HG03575 (cell line): ENCODE results near the gene VAV2.
"Not testable (repeated sequence)": the region's sequence is repeated elsewhere in the genome, so short reads cannot be mapped to it uniquely, and the experiment has no call there.

Experiments
- ATAC-seq: cut with Tn5 transposase; IDR thresholded peaks from one replicate; pipeline ENCODE4 v1.9.1; 2021; ENCODE audit not compliant: unreplicated experiment, insufficient number of reproducible peaks, low FRiP score; ENCODE audit errors: extremely low read depth

VAV2 gene

GRCh38 chr9:133913571-133914369 is 78.4 kb downstream of the VAV2 start:
- no peak for ATAC-seq

- ATAC-seq, result no peak
Observed at GRCh38 chr9:133910855-133911514, 81.1 kb downstream of the VAV2 start.

GRCh38 chr9:133906932-133907910 is 84.9 kb downstream of the VAV2 start:
- no peak for ATAC-seq

GRCh38 chr9:133906218-133906617 is 85.9 kb downstream of the VAV2 start:
- no peak for ATAC-seq

GRCh38 chr9:133905493-133905892 is 86.6 kb downstream of the VAV2 start:
- no peak for ATAC-seq

- ATAC-seq, result no peak
Observed at GRCh38 chr9:133904346-133905090, 87.6 kb downstream of the VAV2 start.

- no peak for ATAC-seq
Observed at GRCh38 chr9:133901184-133901835, 90.8 kb downstream of the VAV2 start.

GRCh38 chr9:133897675-133898074 is 94.4 kb downstream of the VAV2 start:
- no peak for ATAC-seq

GRCh38 chr9:133896007-133896406 is 96.1 kb downstream of the VAV2 start:
- not testable (repeated sequence) for ATAC-seq

GRCh38 chr9:133895335-133895734 is 96.8 kb downstream of the VAV2 start:
- ATAC-seq, result no peak

- no peak for ATAC-seq
Observed at GRCh38 chr9:133894377-133895321, 97.5 kb downstream of the VAV2 start.

GRCh38 chr9:133893191-133893994 is 98.7 kb downstream of the VAV2 start:
- no peak for ATAC-seq

GRCh38 chr9:133892193-133892920 is 99.8 kb downstream of the VAV2 start:
- ATAC-seq, result no peak

- ATAC-seq, result no peak
Observed at GRCh38 chr9:133891741-133892140, 100.4 kb downstream of the VAV2 start.

- no peak for ATAC-seq
Observed at GRCh38 chr9:133890583-133890982, 101.5 kb downstream of the VAV2 start.
